Measurements from ENCODE around the gene SELENON.

- TF ChIP-seq POLR2A (IDR thresholded peaks at IDR 0.05; ENCODE audit: low read depth, low read length) (no peak), PAX5 (IDR thresholded peaks at IDR 0.05; ENCODE audit: insufficient read depth, low read length, severe bottlenecking) (no peak)
Measured at GRCh38 chr1:25843483-25843882, 43.5 kb downstream of the SELENON start.

All from GM12891 (cell line).